B cell (primary cell): ENCODE measurements around the gene CCL17. TPM values are rescaled to one million over a fixed set of nuclear protein-coding genes. Genes with fewer than 3 reads are reported as not detected.

Experiments
- ATAC-seq: fragments of 200-7000 bp; cut with Tn5 transposase; one replicate; pipeline ENCODE4 v1.10.0; 2021; ENCODE audit warnings: low read depth, mild to moderate bottlenecking, moderate number of reproducible peaks, moderate library complexity
- CTCF ChIA-PET: fragments of 350-600 bp; sonication (Branson Sonifier 250); formaldehyde crosslinking; loops from one replicate; lab custom pipeline; 2021; ENCODE audit warnings: antibody characterized with exemption, inconsistent platforms; lab: Charles Lee
- POLR2A ChIA-PET: fragments of 350-600 bp; sonication (Branson Sonifier 250); formaldehyde crosslinking; loops from one replicate; lab custom pipeline; 2021; ENCODE audit warnings: antibody characterized with exemption; lab: Charles Lee
- DNase-seq: peaks from one replicate; pipeline ENCODE4 v3.0.0; 2013
- H2AFZ ChIP-seq: 2 replicates; pipeline ENCODE4 v1.6.1; 2012; ENCODE audit warnings: mild to moderate bottlenecking, low read depth, low read length; ENCODE audit not compliant: insufficient read depth, poor library complexity, severe bottlenecking
- H3K27ac ChIP-seq, 2 donors: 1 replicate in 1 of 2; 2 replicates in 1 of 2; pipeline ENCODE4 v1.5.1; 2012 to 2013; ENCODE audit warnings: low read length in 2 of 2, mild to moderate bottlenecking in 2 of 2, moderate library complexity in 1 of 2
- H3K27me3 ChIP-seq, 4 experiments: fragments of 200-600 bp in 1 of 4; sonication (generic) in 1 of 4; replicated peaks in 1 of 4; 1 replicate in 2 of 4; 2 replicates in 2 of 4; pipeline versions ENCODE4 v1.6.1 to v1.7.0; 2013 to 2016; ENCODE audit warnings: low read length in 3 of 4, mild to moderate bottlenecking in 2 of 4, mixed read lengths in 1 of 4, moderate library complexity in 1 of 4; ENCODE audit not compliant: insufficient read depth in 4 of 4, control insufficient read depth in 3 of 4; ENCODE audit errors: control extremely low read depth in 1 of 4
- H3K36me3 ChIP-seq, 2 experiments: replicated peaks in 1 of 2; 1 replicate in 1 of 2; 2 replicates in 1 of 2; pipeline versions ENCODE4 v1.6.1 to v1.7.1; 2013; ENCODE audit warnings: low read length in 1 of 2; ENCODE audit not compliant: insufficient read depth in 2 of 2, control insufficient read depth in 1 of 2; ENCODE audit errors: control extremely low read depth in 1 of 2, extremely low read depth in 1 of 2
- H3K4me1 ChIP-seq, 2 donors: fragments of 200-600 bp in 1 of 2; sonication (generic) in 1 of 2; 1 replicate in 1 of 2; 2 replicates in 1 of 2; pipeline versions ENCODE4 v1.5.1 to v1.6.1; 2013 to 2017; ENCODE audit warnings: low read length in 2 of 2; ENCODE audit not compliant: control insufficient read depth in 2 of 2, insufficient read depth in 2 of 2
- H3K4me2 ChIP-seq: replicated peaks from 2 replicates; pipeline ENCODE3; 2012; ENCODE audit warnings: mild to moderate bottlenecking, low read depth, low read length; ENCODE audit not compliant: poor library complexity, severe bottlenecking
- H3K4me3 ChIP-seq, 5 experiments: fragments of 200-600 bp in 1 of 5; sonication (generic) in 1 of 5; 1 replicate in 3 of 5; 2 replicates in 2 of 5; pipeline versions ENCODE4 v1.5.1 to v1.7.0; 2011 to 2016; ENCODE audit warnings: low read length in 4 of 5, mild to moderate bottlenecking in 4 of 5, low read depth in 2 of 5, control low read depth in 1 of 5, moderate library complexity in 1 of 5; ENCODE audit not compliant: insufficient read depth in 1 of 5; ENCODE audit errors: control extremely low read depth in 1 of 5, extremely low read depth in 1 of 5
- H3K79me2 ChIP-seq: fragments of 200-600 bp; sonication (generic); one replicate; pipeline ENCODE4 v1.6.0; 2016; ENCODE audit warnings: low read length; ENCODE audit not compliant: control insufficient read depth, insufficient read depth
- H3K9ac ChIP-seq: fragments of 200-600 bp; sonication (generic); 2 replicates; pipeline ENCODE4 v1.6.1; 2017; ENCODE audit warnings: mild to moderate bottlenecking, low read length, moderate library complexity
- H3K9me3 ChIP-seq, 3 donors: one replicate each; pipeline versions ENCODE4 v1.6.1 to v1.7.1; 2013; ENCODE audit warnings: low read length in 2 of 3; ENCODE audit not compliant: control insufficient read depth in 2 of 3, insufficient read depth in 1 of 3; ENCODE audit errors: control extremely low read depth in 1 of 3
- H4K20me1 ChIP-seq: 2 replicates; pipeline ENCODE4 v1.6.0; 2012; ENCODE audit warnings: mild to moderate bottlenecking, low read length; ENCODE audit not compliant: insufficient read depth, control insufficient read depth, poor library complexity, severe bottlenecking
- H3K27ac Mint-ChIP-seq: one replicate; pipeline ENCODE4 v1.8.0; 2021; ENCODE audit warnings: mixed read lengths
- H3K27me3 Mint-ChIP-seq: one replicate; pipeline ENCODE4 v1.8.0; 2021; ENCODE audit warnings: mixed read lengths
- H3K4me1 Mint-ChIP-seq: one replicate; pipeline ENCODE4 v1.8.0; 2021; ENCODE audit warnings: mixed read lengths
- H3K4me3 Mint-ChIP-seq: one replicate; pipeline ENCODE4 v1.8.0; 2021; ENCODE audit warnings: mixed read lengths
- H3K9me3 Mint-ChIP-seq: one replicate; pipeline ENCODE4 v1.8.0; 2022; ENCODE audit warnings: mixed read lengths; ENCODE audit not compliant: insufficient read depth
- CTCF ChIP-seq: fragments of 200-600 bp; IDR thresholded peaks from one replicate; pipeline ENCODE4 v1.8.0; 2022; ENCODE audit warnings: antibody characterized with exemption, mild to moderate bottlenecking
- EZH2 ChIP-seq: IDR thresholded peaks from 2 replicates; pipeline ENCODE4 v1.6.1; 2012; ENCODE audit warnings: borderline replicate concordance, low read depth, mild to moderate bottlenecking, moderate library complexity, low read length; ENCODE audit not compliant: insufficient read depth, poor library complexity, severe bottlenecking
- WGBS: methylation state at CpG from one replicate; pipeline ENCODE4 v1.1.5; 2013; ENCODE audit warnings: missing lambda C conversion rate; ENCODE audit not compliant: insufficient coverage; 5-methylcytosine and 5-hydroxymethylcytosine counted together
- intact Hi-C: fragments of 100-400 bp; cut with micrococcal nuclease; formaldehyde crosslinking; loops from one replicate; pipeline ENCODE4 v1.10.0; 2022
- polyA plus RNA-seq: library from polyadenylated mRNA; depleted of rRNA; stranded (reverse); fragments of >200 nt; gene quantifications from 2 replicates; pipeline ENCODE4 v1.2.3, GENCODE V29; 2012
- total RNA-seq, 2 donors: library from RNA; stranded (reverse); fragments of 120-200 nt in 1 of 2; gene quantifications; 1 replicate in 1 of 2; 2 replicates in 1 of 2; pipeline versions ENCODE4 v1.2.3 to v1.2.4, GENCODE V29; 2013 to 2022

CCL17 gene
- total and polyA plus RNA-seq, 2 donors (not counting 1 experiment from before 2014, with no cell fraction given): not detected

GRCh38 chr16:57462978-57463362, 58.4 kb downstream of the CCL17 start:
- no peak for TF ChIP-seq CTCF
- no peak for TF ChIP-seq EZH2
- H3K27ac Mint-ChIP-seq: peak overlapping the region; percentile 99
- ChIA-PET CTCF (interaction anchor here (1.0 to 2.4 kb wide), 13 partner anchors 13 to 277 kb away, joined by 3 to 28 read pairs (median 4); partner anchors contain the start of genes ADGRG5, CCDC102A, CIAPIN1 and COQ9), POLR2A (interaction anchor here (0.7 to 1.6 kb wide), 4 partner anchors 16 to 297 kb away, joined by 3 to 11 read pairs (median 4); partner anchors contain the start of genes CIAPIN1 and COQ9)
- Histone ChIP-seq H3K9ac (peak overlapping the region; percentile 85), H3K4me2 (peak overlapping the region; percentile 91), H3K4me3 (peak overlapping the region; percentile 59 to 88 (median 82)), H2AFZ (peak overlapping the region; percentile 73), H3K79me2 (peaks cover 28% of the 10 kb centered on the region), H3K9me3 (no peaks in the 10 kb centered on the region), H4K20me1 (peaks cover 19% of the 10 kb centered on the region), H3K36me3 (peaks cover 5 to 46% of the 10 kb centered on the region in 2 experiments), H3K27me3 (no peaks in the 10 kb centered on the region), H3K27ac (peak overlapping the region in 1 of 2 donors; percentile 59), H3K4me1 (peaks cover 12% of the 10 kb centered on the region in 2 donors)
- H3K4me1 Mint-ChIP-seq: peaks cover 29% of the 10 kb centered on the region
- peak overlapping the region; percentile 100 for H3K4me3 Mint-ChIP-seq
- WGBS: 0% methylated on average over 7 of the region's 16 CpGs
- ATAC-seq (no peak), DNase-seq (no peak)
- intact Hi-C loops: loop anchor here (1.0 to 5.0 kb wide), 6 partner anchors 16 to 539 kb away; partner anchors contain the start of genes ARL2BP, CIAPIN1, COQ9 and PSME3IP1
- H3K9me3 Mint-ChIP-seq: no peaks in the 10 kb centered on the region
- no peaks in the 10 kb centered on the region for H3K27me3 Mint-ChIP-seq

GRCh38 chr16:57464523-57464922, 60.0 kb downstream of the CCL17 start:
- H3K36me3 ChIP-seq: peaks cover 12 to 47% of the 10 kb centered on the region in 2 experiments
- no peaks in the 10 kb centered on the region for H3K9me3 Mint-ChIP-seq
- no peak overlapping the region for H3K4me2 ChIP-seq
- ChIA-PET POLR2A (no interaction called here), CTCF (interaction anchor here (0.8 to 1.4 kb wide), 3 partner anchors 47 to 60 kb away, joined by 4 read pairs; no protein-coding TSS in a partner anchor)
- TF ChIP-seq EZH2 (no peak), CTCF (no peak)
- no peaks in the 10 kb centered on the region for H3K27me3 Mint-ChIP-seq
- H3K4me1 ChIP-seq: peaks cover 12% of the 10 kb centered on the region in 2 donors
- H3K9me3 ChIP-seq: no peaks in the 10 kb centered on the region
- ATAC-seq: no peak
- no peak overlapping the region for H3K9ac ChIP-seq
- no peaks in the 10 kb centered on the region for H3K27me3 ChIP-seq
- H3K79me2 ChIP-seq: peaks cover 28% of the 10 kb centered on the region
- WGBS: no CpG with 5 or more reads among the region's 2 CpGs
- no peak overlapping the region for H2AFZ ChIP-seq
- peak overlapping the region; percentile 100 for H3K4me3 Mint-ChIP-seq
- H3K4me1 Mint-ChIP-seq: peaks cover 29% of the 10 kb centered on the region
- H3K4me3 ChIP-seq: no peak overlapping the region
- intact Hi-C loops: loop anchor here (5.0 kb wide), 3 partner anchors 68 to 538 kb away; partner anchors contain the start of genes PSME3IP1, RSPRY1, USB1 and ZNF319
- no peak overlapping the region for H3K27ac ChIP-seq
- H4K20me1 ChIP-seq: peaks cover 19% of the 10 kb centered on the region
- no peak for DNase-seq
- no peak overlapping the region for H3K27ac Mint-ChIP-seq
